ENCODE results near the gene SYCP2L. TPM values are rescaled to one million over a fixed set of nuclear protein-coding genes. Genes with fewer than 3 reads are reported as not detected.

Gene SYCP2L
- total RNA-seq, 1 donor from 2014 or later: 12.5 TPM

DNA sequence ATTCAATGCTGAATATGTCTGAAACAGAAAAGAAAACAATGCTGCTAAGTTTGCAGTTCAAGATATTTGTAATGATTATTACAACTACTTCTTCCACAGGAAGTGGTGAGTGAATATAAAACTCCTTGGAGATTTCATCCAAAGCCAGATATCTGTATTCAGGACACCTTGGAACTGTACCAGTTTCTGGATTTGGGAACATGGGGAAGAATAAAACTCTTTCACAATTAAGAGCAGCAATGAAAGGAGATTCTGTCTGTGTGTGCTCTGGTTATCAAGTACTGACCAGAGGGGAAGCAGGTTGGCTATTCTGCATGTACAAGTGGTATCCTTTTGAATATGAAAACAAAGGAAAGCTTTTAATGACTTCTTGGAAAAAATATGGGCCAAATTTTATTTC lies 136.2 kb downstream of the SYCP2L start:
- Mint-ChIP-seq H3K27ac (no peak overlapping the region), H3K4me1 (peaks cover 33% of the 10 kb centered on the region), H3K9me3 (no peaks in the 10 kb centered on the region), H3K4me3 (no peak overlapping the region), H3K27me3 (ENCODE audit: insufficient read depth, low read depth) (peaks cover 3% of the 10 kb centered on the region), H3K36me3 (no peaks in the 10 kb centered on the region)
- Histone ChIP-seq H3K79me2 (ENCODE audit: low read depth) (no peaks in the 10 kb centered on the region), H3K4me2 (no peak overlapping the region), H2AFZ (replicated peaks) (no peak overlapping the region), H4K20me1 (ENCODE audit: low read depth) (no peaks in the 10 kb centered on the region), H3K9me3 (ENCODE audit: low read depth) (no peaks in the 10 kb centered on the region), H3K9ac (no peak overlapping the region), H3K27ac (no peak overlapping the region), H3K4me1 (peaks cover 36% of the 10 kb centered on the region), H3K27me3 (no peaks in the 10 kb centered on the region), H3F3A (ENCODE audit: low read depth) (peaks cover 4% of the 10 kb centered on the region), H3K36me3 (no peaks in the 10 kb centered on the region), H3K4me3 (no peak overlapping the region)
- no peak for DNase-seq (ENCODE audit: low spot score)
- TF ChIP-seq, protein P1, sequence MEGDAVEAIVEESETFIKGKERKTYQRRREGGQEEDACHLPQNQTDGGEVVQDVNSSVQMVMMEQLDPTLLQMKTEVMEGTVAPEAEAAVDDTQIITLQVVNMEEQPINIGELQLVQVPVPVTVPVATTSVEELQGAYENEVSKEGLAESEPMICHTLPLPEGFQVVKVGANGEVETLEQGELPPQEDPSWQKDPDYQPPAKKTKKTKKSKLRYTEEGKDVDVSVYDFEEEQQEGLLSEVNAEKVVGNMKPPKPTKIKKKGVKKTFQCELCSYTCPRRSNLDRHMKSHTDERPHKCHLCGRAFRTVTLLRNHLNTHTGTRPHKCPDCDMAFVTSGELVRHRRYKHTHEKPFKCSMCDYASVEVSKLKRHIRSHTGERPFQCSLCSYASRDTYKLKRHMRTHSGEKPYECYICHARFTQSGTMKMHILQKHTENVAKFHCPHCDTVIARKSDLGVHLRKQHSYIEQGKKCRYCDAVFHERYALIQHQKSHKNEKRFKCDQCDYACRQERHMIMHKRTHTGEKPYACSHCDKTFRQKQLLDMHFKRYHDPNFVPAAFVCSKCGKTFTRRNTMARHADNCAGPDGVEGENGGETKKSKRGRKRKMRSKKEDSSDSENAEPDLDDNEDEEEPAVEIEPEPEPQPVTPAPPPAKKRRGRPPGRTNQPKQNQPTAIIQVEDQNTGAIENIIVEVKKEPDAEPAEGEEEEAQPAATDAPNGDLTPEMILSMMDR (IDR thresholded peaks at IDR 0.05): no peak
- TF ChIP-seq EZH2phosphoT487 (IDR thresholded peaks at IDR 0.05) (no peak), EZH2 (IDR thresholded peaks at IDR 0.05) (no peak)

Other genes with a start within 250 kb of the SYCP2L start
- 0.45 and 2.9 TPM in 2 replicates for gene C6orf52, start 192.4 kb upstream of the SYCP2L start, total RNA-seq (ENCODE audit: low replicate concordance)
- 13.9 and 28.8 TPM in 2 replicates for gene PAK1IP1, start 192.1 kb upstream of the SYCP2L start, total RNA-seq (ENCODE audit: low replicate concordance)
- 199 and 315 TPM in 2 replicates for gene TMEM14C, start 164.0 kb upstream of the SYCP2L start, total RNA-seq (ENCODE audit: low replicate concordance)
- 96.0 and 138 TPM in 2 replicates for gene TMEM14B, start 139.2 kb upstream of the SYCP2L start, total RNA-seq (ENCODE audit: low replicate concordance)
- gene MAK, start 48.5 kb upstream of the SYCP2L start, total RNA-seq (ENCODE audit: low replicate concordance): 1.7 and 4.2 TPM in 2 replicates
- not detected in 2 replicates for gene GCM2, start 5.0 kb upstream of the SYCP2L start, total RNA-seq (ENCODE audit: low replicate concordance)
- gene ELOVL2, start 157.3 kb downstream of the SYCP2L start, total RNA-seq (ENCODE audit: low replicate concordance): 5.8 and 9.1 TPM in 2 replicates
- 5.4 and 7.8 TPM in 2 replicates for gene SMIM13, start 206.8 kb downstream of the SYCP2L start, total RNA-seq (ENCODE audit: low replicate concordance)
- not detected in 2 replicates for gene ERVFRD-1, start 224.7 kb downstream of the SYCP2L start, total RNA-seq (ENCODE audit: low replicate concordance)

All from neural progenitor cell (in vitro differentiated cells).